Inflammatory macrophage treated with lipopolysaccharide for 4 hours (primary cell): ENCODE results near the gene MMP12.

ENCODE experiments used
- DNase-seq: peaks from one replicate; pipeline ENCODE4 v3.0.0-alpha.2; 2020

Gene MMP12

DNA sequence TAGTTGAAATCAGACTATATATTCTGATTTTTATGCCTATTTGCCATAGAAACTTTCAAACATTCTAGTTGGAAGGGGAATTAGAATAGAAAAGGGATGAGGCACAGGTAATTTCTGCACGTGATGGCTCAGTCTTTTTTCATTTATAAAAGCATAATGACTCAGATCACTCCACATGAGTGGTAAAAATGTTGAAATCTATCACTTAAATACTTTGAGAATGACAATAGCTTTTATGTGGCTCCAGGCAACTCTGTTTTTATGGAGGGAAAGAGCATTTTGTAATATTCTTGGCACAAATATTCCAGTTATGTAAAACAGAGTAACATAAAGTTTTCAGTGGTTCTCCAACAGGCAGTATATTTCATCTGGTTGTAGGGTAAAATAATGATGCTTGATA, 25.5 kb downstream of the MMP12 start:
- DNase-seq: no peak

DNA sequence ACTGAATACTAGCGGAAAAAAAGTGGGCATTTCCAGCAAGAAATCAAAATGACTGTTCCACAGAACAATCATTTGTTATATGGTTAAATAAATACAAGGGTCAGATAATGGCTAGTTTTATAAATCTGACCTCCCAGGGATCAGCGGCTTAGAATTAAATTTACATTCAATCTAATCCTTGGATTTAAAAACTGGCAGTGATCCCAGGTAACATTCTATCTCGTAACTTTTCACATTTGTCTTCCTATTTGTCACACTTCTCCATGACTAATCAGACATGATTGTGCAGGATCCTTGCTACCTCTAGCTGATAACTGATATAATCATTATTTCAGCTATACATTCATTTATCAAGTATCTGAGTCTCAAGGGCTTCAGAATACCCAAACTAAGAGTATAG, 28.5 kb downstream of the MMP12 start:
- DNase-seq: no peak

DNA sequence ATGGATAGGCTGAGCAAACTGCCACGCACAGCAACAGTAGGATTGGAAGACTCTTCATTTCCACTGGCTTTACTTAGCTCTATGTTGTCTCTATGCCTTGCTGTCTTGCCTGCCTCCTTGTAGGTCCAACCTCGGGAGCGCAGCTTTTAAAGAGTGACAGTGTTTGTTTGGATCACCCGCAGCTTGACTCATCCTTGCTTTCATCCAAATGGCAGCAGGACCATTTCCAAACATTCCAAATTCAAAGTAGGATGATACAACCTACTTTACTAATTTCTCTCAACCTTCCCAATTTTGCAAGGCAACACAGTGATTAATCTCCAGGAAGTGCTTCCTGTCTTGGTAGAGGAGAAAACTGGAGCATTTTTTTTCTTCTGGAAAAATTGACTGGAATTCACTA, 31.3 kb downstream of the MMP12 start, which contains the start of gene MMP3:
MMP3 (minus strand) TSS at position 121 of the 400 bp plus-strand sequence; CDS start at position 58, 63 bp downstream.
- DNase-seq: no peak

DNA sequence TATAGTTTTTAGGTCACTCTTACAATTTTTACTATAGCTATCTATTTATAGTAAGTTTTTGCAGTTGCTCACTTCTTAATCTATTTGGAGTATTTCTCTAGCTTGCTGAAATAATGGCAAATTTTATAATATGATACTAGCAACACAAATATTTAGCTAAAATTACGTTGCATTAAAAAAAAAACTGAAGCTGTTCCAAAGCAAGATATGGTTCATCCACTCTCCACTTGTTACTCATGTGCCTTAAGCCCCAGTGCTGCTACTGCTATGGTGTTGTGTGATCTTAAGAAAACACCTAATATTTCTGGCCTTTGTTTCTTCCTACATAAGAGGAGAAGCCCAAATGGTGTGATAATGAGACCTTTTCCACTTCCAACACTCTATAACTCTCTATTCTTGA, 31.9 kb downstream of the MMP12 start:
- DNase-seq: no peak

DNA sequence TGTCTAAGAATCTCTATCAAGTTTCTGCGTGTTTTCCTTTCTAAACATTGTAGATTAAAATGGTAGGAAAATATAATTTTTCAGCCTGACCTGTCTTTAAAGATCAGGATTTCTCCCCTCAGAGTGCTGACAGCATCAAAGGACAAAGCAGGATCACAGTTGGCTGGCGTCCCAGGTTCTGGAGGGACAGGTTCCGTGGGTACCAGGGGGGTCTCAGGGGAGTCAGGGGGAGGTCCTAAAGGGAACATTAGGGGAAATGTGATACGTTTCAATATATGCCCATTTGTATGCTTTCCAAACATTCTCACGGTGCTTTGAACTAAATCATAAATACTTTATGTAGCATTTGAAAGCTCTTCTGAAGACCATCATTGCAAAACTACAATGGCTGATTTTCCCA, 34.8 kb downstream of the MMP12 start:
- DNase-seq: no peak

DNA sequence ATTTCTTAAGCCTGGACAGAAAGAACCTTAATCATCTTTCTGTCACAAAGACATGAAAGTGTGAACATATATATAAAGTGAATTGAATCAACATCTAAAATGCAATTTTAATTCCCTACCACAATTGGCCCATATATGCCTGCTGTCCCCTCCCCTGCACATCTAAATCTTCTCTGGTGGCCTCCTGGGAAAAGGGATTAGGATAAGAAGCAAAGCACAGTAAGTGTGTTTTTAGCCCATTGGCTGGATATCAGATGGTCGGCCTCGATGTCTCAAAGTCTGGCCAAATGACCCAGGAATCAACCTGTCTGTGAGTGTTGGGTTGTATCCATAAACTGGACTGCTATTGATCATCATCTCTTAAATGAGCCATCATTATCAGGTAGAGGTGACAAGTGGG, 37.1 kb downstream of the MMP12 start:
- DNase-seq: no peak

DNA sequence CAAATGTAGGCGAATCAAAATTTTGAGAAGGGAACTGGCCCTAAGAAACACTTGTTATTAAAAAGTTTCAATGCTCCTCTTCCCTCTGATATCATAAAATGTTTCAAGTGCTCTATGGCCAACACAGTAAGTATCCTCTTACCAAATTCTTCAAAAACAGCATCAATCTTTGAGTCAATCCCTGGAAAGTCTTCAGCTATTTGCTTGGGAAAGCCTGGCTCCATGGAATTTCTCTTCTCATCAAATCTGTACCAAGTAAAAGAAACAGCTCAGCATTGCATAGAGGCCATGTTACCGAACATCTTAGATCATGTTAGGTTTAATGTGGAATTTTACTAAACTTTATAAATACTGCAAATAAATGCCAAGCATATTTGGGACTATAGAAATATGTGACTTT, 37.6 kb downstream of the MMP12 start:
- no peak for DNase-seq

DNA sequence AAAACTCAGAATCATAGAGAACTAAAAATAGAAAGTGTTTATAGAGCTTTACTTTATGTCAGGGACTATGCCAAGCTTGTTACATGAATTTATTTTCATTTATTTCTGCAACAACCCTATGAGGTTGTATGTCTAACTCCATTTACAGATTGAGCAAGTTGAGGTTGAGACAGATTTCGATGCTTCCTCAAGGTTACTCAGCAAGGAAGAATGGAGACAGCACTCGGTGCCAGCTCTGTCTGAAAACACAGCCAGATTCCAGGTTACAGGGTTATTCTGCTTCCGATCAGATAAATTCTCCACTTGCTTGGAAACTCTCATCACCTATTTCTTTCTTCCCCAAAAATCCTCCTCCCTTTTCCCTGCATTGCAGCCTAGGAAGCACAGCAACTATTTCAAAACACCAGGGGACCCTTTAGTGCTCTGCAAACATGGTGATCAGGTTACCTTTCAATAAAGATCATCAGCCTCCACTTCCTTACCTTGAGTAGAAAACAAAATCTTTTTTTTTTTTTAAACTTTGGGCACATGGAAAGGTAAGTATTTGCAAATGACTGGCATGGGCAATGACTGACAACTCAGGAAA, 38.4 kb downstream of the MMP12 start:
- DNase-seq: no peak

DNA sequence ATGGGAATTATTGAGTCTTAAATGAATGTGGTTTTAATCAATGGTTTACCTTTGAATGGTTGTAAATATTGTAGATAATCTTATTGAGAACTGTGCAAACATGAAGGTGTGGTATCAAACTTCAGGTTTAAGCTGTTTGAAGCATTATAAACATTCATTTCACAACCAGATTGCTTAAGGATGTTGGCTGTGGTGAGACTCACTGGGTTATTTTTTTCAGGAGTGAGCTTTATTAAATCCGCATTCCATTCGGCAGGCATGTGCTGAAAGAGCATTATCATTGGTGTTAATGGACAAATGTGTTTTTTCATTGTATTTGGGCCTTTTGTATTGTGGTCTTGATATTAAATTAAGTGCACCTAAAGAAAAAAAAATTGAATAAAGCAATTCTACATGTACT, 41.1 kb downstream of the MMP12 start:
- no peak for DNase-seq

DNA sequence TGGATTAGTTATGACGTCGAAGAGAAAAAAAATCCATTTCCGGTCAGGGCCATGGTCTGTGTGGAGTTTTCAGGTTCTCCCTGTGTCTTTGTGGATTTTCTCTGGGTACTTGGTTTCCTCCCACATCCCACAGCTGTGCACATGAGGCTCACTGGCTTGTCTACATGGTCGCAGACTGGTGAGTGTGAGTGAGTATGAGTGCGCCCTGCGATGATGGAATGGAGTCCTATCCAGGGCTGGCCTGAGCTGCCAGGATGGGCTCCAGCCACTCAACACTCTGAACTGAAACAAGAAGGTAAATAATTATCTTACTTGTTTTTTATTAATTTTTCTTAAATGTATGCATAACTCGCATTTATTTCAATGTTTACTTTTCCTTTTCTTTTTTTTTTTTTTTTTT, 42.2 kb downstream of the MMP12 start:
- DNase-seq: no peak

DNA sequence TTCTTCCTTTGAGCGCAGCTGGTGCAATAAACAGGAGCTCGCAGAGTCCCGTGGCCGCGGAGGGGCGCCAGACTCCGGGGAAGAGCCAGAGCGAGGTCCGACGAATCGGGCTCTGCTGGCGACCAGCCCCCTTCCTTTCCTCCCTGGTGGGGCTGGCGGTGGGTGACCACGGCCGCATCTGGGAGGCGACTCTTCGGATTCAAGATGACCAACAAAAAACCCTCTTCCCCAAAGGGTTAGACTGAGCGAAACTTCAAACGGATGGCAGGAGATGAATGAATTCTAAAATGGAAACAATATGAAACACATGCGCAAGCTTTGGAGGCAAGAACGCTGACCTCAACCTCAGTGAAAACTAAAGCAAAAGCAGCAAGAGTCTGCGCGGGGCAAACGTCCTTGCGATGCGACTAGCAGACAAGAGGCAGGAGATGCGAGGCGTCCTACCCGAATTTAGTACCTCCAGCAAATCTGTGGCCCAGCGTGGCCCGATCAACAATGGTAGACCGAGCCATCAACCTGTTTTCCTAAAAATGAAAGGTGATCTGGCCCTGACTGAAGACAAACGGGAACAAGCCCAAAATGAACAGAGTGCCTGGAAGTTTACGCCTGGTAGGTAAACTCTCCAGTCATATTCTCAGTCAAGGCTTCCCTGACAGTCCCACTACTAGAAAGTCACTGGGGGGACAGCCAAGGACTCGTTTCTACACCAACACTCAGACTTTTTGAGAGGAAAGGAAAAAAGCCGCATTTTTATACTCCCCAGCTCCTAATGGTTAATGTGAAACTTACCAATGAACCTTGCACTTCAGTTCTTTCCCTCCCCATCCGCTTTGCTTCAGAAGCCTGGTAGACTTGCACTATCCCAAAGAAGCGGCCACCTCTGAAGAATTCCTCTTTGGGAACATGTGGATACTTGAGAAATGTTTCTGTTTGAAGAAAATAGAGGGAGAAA, 43.0 kb downstream of the MMP12 start:
- DNase-seq: no peak

DNA sequence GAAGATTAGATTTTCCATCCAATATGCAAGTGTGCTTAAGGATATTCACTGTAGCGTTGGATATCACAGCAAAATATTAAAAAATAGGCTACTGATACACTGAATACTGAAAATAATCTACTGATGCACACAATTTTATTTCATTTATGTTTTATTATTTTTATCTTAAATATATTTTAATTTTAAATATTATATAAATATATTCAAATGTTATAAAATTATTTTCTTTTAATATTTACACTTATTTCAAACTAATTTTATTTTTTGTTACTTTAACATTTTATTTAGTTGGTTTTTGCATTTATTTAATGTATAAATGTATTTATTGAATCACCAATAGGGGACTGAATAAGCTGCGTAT, 43.7 kb downstream of the MMP12 start:
- no peak for DNase-seq

DNA sequence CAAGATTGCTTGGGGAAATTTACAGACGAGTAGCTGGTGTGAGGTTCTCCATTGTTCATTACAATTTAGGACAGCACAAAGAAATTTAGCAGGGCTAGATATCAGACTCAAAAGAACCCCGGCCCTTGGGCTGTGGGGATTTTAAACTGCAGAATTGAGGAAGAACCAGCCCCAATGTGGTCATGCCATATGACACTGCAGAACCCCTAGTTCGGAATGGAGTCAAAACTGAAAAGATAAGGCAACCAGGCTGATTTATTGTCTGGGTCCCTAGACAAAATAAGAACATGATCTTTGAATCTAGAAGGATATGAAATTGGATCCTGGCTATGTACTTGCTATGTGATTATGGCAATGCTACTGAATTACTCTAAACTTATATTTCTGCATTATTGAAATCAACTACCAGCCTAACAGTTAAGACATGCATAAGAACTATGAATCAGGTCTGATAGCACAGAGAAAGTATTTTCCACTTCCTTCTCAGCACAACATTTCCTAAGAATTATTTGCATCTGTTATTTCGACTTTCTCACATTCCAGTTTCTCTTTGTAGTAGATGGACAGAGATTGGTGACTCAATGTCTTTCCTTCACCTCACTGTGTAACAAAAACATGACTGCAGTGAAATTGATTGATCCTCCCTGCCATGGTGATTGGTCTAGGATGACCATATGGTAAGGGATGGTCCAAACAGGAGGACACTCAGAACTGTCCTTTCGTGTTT, 44.6 kb downstream of the MMP12 start:
- peak; percentile 32 for DNase-seq

DNA sequence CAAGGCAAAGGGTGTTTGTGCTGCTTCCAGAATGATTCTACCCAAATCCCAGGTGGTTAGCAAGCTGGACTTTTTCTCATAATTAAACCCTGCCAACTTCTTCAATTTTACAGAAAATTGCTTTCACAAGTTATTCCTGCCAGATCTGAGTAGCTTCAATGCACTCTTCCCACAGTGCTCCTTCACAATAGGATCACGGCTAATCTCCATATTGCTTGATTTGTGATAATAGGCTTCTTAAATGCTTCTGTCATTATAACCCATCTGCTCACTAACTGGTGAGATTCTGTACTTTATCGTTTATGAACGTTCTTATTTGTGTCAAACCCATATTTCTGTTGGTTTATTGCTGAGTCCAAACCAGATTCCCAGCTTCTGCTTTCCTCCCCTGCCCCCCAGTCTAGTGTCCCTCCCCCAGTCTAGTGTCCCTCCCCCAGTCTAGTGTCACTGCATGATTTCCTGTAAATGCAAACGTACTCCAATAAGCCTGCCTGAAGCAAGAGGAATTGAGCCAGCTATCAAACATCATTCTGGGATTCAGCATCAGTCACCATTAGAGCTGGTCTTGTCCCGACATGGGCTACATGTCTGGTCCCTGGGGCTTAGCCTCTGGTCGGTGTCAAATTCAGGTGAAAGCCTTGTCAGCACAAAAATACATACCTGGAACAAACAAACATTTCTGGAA, 45.3 kb downstream of the MMP12 start:
- no peak for DNase-seq

DNA sequence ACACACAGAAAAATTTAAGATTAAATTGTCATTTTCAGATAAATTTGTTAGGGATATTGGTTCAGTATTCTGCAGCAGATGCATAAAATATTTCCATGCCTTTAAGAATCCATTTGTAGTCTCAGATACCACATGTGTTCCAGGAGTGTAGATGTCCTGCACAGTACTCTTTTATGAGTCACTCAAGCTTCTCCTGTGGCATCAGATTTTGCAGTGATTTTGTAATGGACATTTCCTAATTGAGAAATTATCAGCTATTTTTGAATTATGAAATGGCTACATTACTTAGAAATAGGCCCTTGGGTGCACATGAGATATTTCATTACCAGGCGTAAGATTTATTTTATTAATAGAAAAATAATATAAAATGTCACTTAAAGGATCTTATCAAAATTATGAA, 50.2 kb downstream of the MMP12 start:
- DNase-seq: peak; percentile 56

DNA sequence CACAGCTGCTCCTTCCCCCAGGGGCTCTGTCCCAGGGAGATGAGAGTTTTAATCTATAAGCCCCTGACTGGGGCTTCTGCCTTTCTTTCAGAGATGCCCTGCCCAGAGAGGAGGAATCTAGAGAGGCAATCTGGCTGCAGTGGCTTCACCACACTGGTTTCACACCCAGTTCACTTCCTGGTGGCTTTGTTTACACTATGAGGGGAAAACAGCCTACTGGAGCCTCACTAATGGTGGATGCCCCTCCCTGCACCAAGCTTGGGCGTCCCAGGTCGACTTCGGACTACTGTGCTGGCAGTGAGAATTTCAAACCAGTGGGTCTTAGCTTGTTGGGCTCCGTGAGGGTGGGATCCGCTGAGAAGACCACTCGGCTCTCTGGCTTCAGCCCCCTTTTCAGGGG, 55.3 kb downstream of the MMP12 start:
- no peak for DNase-seq

DNA sequence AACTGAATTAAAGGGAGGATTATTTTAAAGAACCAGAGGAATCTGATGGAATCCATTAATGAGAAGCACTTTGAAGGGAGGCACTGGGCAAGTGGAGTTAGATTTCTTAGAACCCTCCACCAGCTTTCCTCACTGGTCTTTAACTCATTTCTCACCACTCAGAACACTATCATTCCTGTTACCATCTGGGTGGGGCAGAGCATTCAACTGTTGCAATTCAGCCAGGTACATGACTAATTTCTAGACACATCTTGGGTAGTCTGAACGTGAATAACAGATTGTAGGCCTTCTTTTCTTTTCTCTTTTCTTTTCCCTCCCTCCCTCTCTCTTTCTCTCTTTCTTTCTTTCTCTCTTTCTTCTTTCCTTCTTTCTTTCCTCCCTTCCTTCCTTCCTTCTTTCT, 61.3 kb downstream of the MMP12 start:
- no peak for DNase-seq
